Measurements from ENCODE around the gene VWA2.

The VWA2 gene

GRCh38 chr10:114320249-114321116 is 81.4 kb downstream of the VWA2 start:
- no peak for DNase-seq (ENCODE audit: low read depth)
- no peak for TF ChIP-seq CTCF (IDR thresholded peaks at IDR 0.05; ENCODE audit: low read length, missing control alignments)
- H3K4me3 ChIP-seq (replicated peaks; ENCODE audit: low read depth, low read length) = no peak overlapping the region

GRCh38 chr10:114322344-114322743 is 83.3 kb downstream of the VWA2 start:
- no peak for TF ChIP-seq CTCF (IDR thresholded peaks at IDR 0.05; ENCODE audit: low read length, missing control alignments)
- peak; percentile 31 for DNase-seq (ENCODE audit: low read depth)

GRCh38 chr10:114323023-114323422 is 84.0 kb downstream of the VWA2 start:
- H3K4me3 ChIP-seq (replicated peaks; ENCODE audit: low read depth, low read length) = no peak overlapping the region
- no peak for TF ChIP-seq CTCF (IDR thresholded peaks at IDR 0.05; ENCODE audit: low read length, missing control alignments)
- no peak for DNase-seq (ENCODE audit: low read depth)

More at GRCh38 chr10:114322344-114322743, 83.3 kb downstream of the VWA2 start:
- H3K4me3 ChIP-seq (replicated peaks; ENCODE audit: low read depth, low read length) = no peak overlapping the region

GRCh38 chr10:114326795-114327194 is 87.7 kb downstream of the VWA2 start:
- H3K4me3 ChIP-seq (replicated peaks; ENCODE audit: low read depth, low read length) = no peak overlapping the region
- TF ChIP-seq CTCF (IDR thresholded peaks at IDR 0.05; ENCODE audit: low read length, missing control alignments) = no peak
- no peak for DNase-seq (ENCODE audit: low read depth)

- no peak overlapping the region for H3K4me3 ChIP-seq (replicated peaks; ENCODE audit: low read depth, low read length)
- DNase-seq (ENCODE audit: low read depth) = no peak
- no peak for TF ChIP-seq CTCF (IDR thresholded peaks at IDR 0.05; ENCODE audit: low read length, missing control alignments)
Observed at GRCh38 chr10:114327537-114328440, 88.7 kb downstream of the VWA2 start.

GRCh38 chr10:114328441-114328812 is 89.4 kb downstream of the VWA2 start:
- no peak for DNase-seq (ENCODE audit: low read depth)
- H3K4me3 ChIP-seq (replicated peaks; ENCODE audit: low read depth, low read length) = no peak overlapping the region

More at GRCh38 chr10:114328441-114328812, 89.4 kb downstream of the VWA2 start:
- no peak for TF ChIP-seq CTCF (IDR thresholded peaks at IDR 0.05; ENCODE audit: low read length, missing control alignments)
